ENCODE results near the gene THRB. TPM values are rescaled to one million over a fixed set of nuclear protein-coding genes. Genes with fewer than 3 reads are reported as not detected.
A peak's percentile ranks its signal among the peaks of the same experiment; 100 is the strongest.

Gene THRB
- total RNA-seq, 1 experiment from 2014 or later: 5.8 TPM

DNA sequence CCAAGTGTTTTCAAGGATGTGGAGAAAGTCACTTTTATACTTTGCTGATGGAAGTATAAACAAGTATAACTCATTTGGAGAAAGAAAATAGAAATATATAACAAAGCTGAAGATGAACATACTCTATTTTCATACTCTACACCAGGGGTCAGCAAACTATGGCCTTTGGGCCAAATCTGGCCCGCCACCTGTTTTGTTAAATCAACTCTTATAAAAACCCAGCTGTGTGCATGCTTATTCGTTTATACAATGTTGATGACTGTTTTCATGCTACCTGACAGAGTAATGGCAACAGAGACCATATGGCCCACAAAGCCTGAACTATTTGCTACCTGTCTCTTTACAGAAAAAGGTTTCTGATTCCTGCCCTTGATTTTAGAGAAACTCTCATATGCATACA lies 425.6 kb downstream of the THRB start:
- ChIA-PET CTCF (interaction anchor here (0.5 to 1.8 kb wide), 7 partner anchors 18 to 165 kb away, joined by 3 to 7 read pairs (median 4); no protein-coding TSS in a partner anchor), POLR2A (no interaction called here)
- no peaks in the 10 kb centered on the region for H3K36me3 Mint-ChIP-seq
- H3K27me3 Mint-ChIP-seq (ENCODE audit: low read depth): no peaks in the 10 kb centered on the region
- no peak overlapping the region for H3K27ac Mint-ChIP-seq
- ATAC-seq (no peak), DNase-seq (ENCODE audit: low spot score) (no peak)
- no peaks in the 10 kb centered on the region for H3K9me3 Mint-ChIP-seq
- H3K4me1 Mint-ChIP-seq: no peaks in the 10 kb centered on the region
- no peak overlapping the region for H3K4me3 Mint-ChIP-seq
- TF ChIP-seq, protein P1, sequence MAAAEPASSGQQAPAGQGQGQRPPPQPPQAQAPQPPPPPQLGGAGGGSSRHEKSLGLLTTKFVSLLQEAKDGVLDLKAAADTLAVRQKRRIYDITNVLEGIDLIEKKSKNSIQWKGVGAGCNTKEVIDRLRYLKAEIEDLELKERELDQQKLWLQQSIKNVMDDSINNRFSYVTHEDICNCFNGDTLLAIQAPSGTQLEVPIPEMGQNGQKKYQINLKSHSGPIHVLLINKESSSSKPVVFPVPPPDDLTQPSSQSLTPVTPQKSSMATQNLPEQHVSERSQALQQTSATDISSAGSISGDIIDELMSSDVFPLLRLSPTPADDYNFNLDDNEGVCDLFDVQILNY (CRISPR knock-in tag; IDR thresholded peaks at IDR 0.05): no peak
- no peak for TF ChIP-seq ZNF219 (CRISPR knock-in tag; IDR thresholded peaks at IDR 0.05; ENCODE audit: borderline replicate concordance)
- TF ChIP-seq, protein P2, sequence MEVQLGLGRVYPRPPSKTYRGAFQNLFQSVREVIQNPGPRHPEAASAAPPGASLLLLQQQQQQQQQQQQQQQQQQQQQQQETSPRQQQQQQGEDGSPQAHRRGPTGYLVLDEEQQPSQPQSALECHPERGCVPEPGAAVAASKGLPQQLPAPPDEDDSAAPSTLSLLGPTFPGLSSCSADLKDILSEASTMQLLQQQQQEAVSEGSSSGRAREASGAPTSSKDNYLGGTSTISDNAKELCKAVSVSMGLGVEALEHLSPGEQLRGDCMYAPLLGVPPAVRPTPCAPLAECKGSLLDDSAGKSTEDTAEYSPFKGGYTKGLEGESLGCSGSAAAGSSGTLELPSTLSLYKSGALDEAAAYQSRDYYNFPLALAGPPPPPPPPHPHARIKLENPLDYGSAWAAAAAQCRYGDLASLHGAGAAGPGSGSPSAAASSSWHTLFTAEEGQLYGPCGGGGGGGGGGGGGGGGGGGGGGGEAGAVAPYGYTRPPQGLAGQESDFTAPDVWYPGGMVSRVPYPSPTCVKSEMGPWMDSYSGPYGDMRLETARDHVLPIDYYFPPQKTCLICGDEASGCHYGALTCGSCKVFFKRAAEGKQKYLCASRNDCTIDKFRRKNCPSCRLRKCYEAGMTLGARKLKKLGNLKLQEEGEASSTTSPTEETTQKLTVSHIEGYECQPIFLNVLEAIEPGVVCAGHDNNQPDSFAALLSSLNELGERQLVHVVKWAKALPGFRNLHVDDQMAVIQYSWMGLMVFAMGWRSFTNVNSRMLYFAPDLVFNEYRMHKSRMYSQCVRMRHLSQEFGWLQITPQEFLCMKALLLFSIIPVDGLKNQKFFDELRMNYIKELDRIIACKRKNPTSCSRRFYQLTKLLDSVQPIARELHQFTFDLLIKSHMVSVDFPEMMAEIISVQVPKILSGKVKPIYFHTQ (CRISPR knock-in tag; IDR thresholded peaks at IDR 0.05): no peak
- TF ChIP-seq, protein P3, sequence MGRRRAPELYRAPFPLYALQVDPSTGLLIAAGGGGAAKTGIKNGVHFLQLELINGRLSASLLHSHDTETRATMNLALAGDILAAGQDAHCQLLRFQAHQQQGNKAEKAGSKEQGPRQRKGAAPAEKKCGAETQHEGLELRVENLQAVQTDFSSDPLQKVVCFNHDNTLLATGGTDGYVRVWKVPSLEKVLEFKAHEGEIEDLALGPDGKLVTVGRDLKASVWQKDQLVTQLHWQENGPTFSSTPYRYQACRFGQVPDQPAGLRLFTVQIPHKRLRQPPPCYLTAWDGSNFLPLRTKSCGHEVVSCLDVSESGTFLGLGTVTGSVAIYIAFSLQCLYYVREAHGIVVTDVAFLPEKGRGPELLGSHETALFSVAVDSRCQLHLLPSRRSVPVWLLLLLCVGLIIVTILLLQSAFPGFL (CRISPR knock-in tag; IDR thresholded peaks at IDR 0.05; ENCODE audit: borderline replicate concordance): no peak
- TF ChIP-seq MXD4 (CRISPR knock-in tag; IDR thresholded peaks at IDR 0.05; ENCODE audit: borderline replicate concordance): no peak

DNA sequence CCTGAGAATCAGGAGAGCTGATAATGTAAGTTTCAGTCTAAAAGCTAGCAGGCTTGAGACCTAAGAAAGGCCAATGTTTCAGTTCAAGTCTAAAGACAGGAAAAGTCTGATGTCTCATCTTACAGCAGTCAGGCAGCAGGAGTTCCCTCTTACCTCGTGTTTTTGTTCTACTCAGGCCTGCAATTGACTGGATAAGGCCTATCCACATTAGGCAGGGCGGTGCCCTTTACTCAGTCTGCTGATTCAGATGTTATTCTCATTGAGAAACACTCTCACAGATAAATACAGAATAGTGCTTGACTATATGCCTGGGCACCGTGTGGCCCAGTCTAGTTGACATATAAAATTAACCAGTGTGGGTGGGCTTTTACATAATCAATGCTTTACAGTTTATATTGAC lies 427.2 kb downstream of the THRB start:
- TF ChIP-seq, protein P4, sequence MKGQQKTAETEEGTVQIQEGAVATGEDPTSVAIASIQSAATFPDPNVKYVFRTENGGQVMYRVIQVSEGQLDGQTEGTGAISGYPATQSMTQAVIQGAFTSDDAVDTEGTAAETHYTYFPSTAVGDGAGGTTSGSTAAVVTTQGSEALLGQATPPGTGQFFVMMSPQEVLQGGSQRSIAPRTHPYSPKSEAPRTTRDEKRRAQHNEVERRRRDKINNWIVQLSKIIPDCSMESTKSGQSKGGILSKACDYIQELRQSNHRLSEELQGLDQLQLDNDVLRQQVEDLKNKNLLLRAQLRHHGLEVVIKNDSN (CRISPR knock-in tag; IDR thresholded peaks at IDR 0.05): no peak
- TF ChIP-seq CREM (CRISPR knock-in tag; IDR thresholded peaks at IDR 0.05): no peak
- no peak for TF ChIP-seq RELA (CRISPR knock-in tag; IDR thresholded peaks at IDR 0.05; ENCODE audit: borderline replicate concordance)
- no peak for TF ChIP-seq PRRX2 (CRISPR knock-in tag; IDR thresholded peaks at IDR 0.05)
- no peak for TF ChIP-seq TEAD4 (CRISPR knock-in tag; IDR thresholded peaks at IDR 0.05)
- no peak for TF ChIP-seq ETV6 (CRISPR knock-in tag; IDR thresholded peaks at IDR 0.05)
- TF ChIP-seq JAZF1 (CRISPR knock-in tag; IDR thresholded peaks at IDR 0.05): no peak
- TF ChIP-seq, protein P5, sequence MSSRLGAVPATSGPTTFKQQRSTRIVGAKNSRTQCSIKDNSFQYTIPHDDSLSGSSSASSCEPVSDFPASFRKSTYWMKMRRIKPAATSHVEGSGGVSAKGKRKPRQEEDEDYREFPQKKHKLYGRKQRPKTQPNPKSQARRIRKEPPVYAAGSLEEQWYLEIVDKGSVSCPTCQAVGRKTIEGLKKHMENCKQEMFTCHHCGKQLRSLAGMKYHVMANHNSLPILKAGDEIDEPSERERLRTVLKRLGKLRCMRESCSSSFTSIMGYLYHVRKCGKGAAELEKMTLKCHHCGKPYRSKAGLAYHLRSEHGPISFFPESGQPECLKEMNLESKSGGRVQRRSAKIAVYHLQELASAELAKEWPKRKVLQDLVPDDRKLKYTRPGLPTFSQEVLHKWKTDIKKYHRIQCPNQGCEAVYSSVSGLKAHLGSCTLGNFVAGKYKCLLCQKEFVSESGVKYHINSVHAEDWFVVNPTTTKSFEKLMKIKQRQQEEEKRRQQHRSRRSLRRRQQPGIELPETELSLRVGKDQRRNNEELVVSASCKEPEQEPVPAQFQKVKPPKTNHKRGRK (CRISPR knock-in tag; IDR thresholded peaks at IDR 0.05; ENCODE audit: borderline replicate concordance): no peak
- TF ChIP-seq FOXK1 (CRISPR knock-in tag; IDR thresholded peaks at IDR 0.05): no peak
- TF ChIP-seq TEAD1 (CRISPR knock-in tag; IDR thresholded peaks at IDR 0.05): no peak
- no peak for TF ChIP-seq KAT7 (CRISPR knock-in tag; IDR thresholded peaks at IDR 0.05; ENCODE audit: borderline replicate concordance)
- TF ChIP-seq, protein P1 (CRISPR knock-in tag; IDR thresholded peaks at IDR 0.05): no peak
- no peak for TF ChIP-seq ELF4 (CRISPR knock-in tag; IDR thresholded peaks at IDR 0.05; ENCODE audit: low read depth)
- TF ChIP-seq GTF2I (CRISPR knock-in tag; conservative IDR thresholded peaks at IDR 0.05): no peak
- no peak for TF ChIP-seq ESRRA (CRISPR knock-in tag; IDR thresholded peaks at IDR 0.05; ENCODE audit: borderline replicate concordance)
- TF ChIP-seq, protein P6, sequence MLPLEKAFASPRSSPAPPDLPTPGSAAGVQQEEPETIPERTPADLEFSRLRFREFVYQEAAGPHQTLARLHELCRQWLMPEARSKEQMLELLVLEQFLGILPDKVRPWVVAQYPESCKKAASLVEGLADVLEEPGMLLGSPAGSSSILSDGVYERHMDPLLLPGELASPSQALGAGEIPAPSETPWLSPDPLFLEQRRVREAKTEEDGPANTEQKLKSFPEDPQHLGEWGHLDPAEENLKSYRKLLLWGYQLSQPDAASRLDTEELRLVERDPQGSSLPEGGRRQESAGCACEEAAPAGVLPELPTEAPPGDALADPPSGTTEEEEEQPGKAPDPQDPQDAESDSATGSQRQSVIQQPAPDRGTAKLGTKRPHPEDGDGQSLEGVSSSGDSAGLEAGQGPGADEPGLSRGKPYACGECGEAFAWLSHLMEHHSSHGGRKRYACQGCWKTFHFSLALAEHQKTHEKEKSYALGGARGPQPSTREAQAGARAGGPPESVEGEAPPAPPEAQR (CRISPR knock-in tag; IDR thresholded peaks at IDR 0.05): no peak
- TF ChIP-seq, protein P7, sequence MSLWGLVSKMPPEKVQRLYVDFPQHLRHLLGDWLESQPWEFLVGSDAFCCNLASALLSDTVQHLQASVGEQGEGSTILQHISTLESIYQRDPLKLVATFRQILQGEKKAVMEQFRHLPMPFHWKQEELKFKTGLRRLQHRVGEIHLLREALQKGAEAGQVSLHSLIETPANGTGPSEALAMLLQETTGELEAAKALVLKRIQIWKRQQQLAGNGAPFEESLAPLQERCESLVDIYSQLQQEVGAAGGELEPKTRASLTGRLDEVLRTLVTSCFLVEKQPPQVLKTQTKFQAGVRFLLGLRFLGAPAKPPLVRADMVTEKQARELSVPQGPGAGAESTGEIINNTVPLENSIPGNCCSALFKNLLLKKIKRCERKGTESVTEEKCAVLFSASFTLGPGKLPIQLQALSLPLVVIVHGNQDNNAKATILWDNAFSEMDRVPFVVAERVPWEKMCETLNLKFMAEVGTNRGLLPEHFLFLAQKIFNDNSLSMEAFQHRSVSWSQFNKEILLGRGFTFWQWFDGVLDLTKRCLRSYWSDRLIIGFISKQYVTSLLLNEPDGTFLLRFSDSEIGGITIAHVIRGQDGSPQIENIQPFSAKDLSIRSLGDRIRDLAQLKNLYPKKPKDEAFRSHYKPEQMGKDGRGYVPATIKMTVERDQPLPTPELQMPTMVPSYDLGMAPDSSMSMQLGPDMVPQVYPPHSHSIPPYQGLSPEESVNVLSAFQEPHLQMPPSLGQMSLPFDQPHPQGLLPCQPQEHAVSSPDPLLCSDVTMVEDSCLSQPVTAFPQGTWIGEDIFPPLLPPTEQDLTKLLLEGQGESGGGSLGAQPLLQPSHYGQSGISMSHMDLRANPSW (CRISPR knock-in tag; conservative IDR thresholded peaks at IDR 0.05; ENCODE audit: low read depth): no peak
- ATAC-seq: peak; percentile 66
- H3K9me3 Mint-ChIP-seq: no peaks in the 10 kb centered on the region
- ChIA-PET POLR2A (no interaction called here), CTCF (no interaction called here)
- no peaks in the 10 kb centered on the region for H3K27me3 Mint-ChIP-seq (ENCODE audit: low read depth)
- no peak for DNase-seq (ENCODE audit: low spot score)
- H3K27ac Mint-ChIP-seq: no peak overlapping the region
- H3K4me3 Mint-ChIP-seq: no peak overlapping the region
- H3K4me1 Mint-ChIP-seq: no peaks in the 10 kb centered on the region
- no peaks in the 10 kb centered on the region for H3K36me3 Mint-ChIP-seq
